Activated naive CD4-positive, alpha-beta T cell treated with Interleukin-2 at 50 U/mL for 16 hours (primary cell): Measurements from ENCODE around the gene LMF2.

Experiments used
- DNase-seq: peaks from one replicate; pipeline ENCODE4 v3.0.0-alpha.2; 2020

Gene LMF2

GRCh38 chr22:50460938-50461337 is 46.6 kb downstream of the LMF2 start:
- DNase-seq: no peak

GRCh38 chr22:50459496-50460140 is 47.9 kb downstream of the LMF2 start:
- DNase-seq: no peak

- no peak for DNase-seq
These were observed 48.5 kb downstream of the LMF2 start for GRCh38 chr22:50459016-50459415.

GRCh38 chr22:50456466-50457234 is 50.9 kb downstream of the LMF2 start:
- DNase-seq: no peak

DNA sequence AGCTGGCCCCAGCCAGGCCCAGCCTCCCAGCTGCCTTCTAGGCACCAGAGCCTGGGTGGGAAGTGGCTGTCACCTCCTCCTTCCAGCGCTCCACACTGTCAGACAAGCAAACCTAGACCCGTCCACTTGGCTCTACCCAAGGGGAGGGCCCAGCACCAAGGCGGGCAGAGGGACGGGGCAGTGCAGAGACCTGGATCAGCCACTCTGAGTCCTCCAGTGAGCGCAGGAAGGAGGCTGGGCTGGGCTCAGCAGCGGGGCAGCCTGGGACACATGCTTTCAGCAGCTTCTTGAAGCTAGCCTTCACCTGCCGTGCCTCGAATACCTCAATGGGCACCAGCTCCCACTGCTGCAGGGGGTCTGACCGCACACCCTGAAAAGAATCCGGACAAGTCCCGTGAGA is 51.5 kb downstream of the LMF2 start:
- no peak for DNase-seq

- no peak for DNase-seq
These were observed 52.3 kb downstream of the LMF2 start for GRCh38 chr22:50455201-50455600.

DNA sequence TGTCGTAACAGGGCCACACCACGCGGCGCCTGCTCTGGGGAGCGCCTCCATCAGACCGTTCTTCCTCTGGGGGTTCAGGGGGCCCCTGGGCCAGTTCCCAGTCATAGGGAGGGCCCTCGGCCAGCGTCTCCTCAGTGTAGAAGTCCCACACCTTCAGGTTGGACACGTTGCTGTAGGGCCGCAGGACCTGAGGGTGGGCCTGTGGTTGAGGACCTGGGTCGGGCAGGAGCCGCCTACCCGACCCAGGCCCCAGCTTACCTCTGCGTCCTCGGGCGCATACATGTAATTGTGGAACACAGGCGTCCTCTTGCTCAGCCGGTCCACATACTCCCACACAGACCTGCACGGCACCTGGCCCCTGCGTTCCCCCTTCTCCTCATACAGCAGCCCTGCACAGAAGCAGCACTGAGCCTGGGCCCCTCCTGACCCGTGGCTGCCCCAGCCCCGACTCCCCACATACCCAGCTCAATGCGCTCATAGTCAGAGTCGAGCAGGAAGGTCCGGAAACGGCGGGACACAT is 52.9 kb downstream of the LMF2 start:
- no peak for DNase-seq
